ENCODE measurements around the gene ZMIZ1.

DNA sequence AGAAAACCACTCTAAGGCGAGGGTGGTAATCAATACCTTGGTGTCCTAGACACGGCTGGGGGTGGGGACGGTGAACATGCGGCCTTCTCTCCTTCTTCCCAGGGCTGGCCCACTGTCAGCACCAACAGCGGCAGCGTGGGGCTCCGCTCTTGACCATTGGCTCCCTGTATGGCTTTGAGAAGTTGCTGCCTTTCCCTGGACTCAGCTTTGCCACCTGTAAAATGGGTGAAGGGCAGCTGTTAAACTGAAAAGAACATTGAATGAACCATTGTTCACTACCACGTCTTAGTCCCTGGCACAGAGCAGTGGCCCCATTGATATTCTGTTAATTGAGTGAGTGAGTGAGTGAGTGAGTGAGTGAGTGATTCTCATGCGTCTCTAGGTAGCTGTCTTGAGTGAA lies 95.3 kb downstream of the ZMIZ1 start:
- TF ChIP-seq, protein P1, sequence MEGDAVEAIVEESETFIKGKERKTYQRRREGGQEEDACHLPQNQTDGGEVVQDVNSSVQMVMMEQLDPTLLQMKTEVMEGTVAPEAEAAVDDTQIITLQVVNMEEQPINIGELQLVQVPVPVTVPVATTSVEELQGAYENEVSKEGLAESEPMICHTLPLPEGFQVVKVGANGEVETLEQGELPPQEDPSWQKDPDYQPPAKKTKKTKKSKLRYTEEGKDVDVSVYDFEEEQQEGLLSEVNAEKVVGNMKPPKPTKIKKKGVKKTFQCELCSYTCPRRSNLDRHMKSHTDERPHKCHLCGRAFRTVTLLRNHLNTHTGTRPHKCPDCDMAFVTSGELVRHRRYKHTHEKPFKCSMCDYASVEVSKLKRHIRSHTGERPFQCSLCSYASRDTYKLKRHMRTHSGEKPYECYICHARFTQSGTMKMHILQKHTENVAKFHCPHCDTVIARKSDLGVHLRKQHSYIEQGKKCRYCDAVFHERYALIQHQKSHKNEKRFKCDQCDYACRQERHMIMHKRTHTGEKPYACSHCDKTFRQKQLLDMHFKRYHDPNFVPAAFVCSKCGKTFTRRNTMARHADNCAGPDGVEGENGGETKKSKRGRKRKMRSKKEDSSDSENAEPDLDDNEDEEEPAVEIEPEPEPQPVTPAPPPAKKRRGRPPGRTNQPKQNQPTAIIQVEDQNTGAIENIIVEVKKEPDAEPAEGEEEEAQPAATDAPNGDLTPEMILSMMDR (IDR thresholded peaks at IDR 0.05), result no peak
- TF ChIP-seq POLR2A (IDR thresholded peaks at IDR 0.05), result no peak
